HT1080 (cell line): ENCODE measurements around the gene PSMD3. TPM values are rescaled to one million over a fixed set of nuclear protein-coding genes. Genes with fewer than 3 reads are reported as not detected.
A peak's percentile ranks its signal among the peaks of the same experiment; 100 is the strongest.

Experiments
- DNase-seq: peaks from one replicate; pipeline ENCODE4 v3.0.0-alpha.2; 2015; ENCODE audit warnings: low read depth
- total RNA-seq: library from RNA; depleted of rRNA; stranded (reverse); fragments of >200 nt; shearing (Covaris generic); gene quantifications from 2 replicates; pipeline ENCODE4 v1.2.3, GENCODE V29; 2014

Gene PSMD3
- total RNA-seq, 1 experiment from 2014 or later, result 243 TPM

DNA sequence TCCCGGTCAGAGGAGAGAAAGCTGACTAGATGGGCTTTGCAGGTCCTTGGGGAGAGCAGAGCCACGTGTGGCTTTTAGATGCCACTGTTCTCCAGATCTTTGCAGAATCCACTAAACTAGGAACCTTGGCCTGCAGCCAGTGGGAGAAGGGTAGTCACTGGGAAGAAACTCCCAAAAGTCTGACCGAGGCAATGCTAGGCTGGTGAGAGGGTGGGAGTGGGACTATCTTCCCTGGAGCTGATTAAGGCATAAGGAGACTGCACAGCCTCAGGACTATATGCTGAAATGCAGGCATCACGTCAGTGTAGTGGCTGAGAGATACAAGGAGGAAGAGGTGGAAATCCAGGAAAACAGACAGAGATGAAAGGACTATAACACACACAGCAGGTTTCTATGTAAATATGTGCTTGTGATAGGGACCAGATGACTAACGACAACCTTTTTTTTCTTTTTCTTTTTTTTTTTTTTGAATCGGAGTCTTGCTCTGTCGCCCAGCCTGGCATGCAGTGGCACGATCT lies 20.0 kb upstream of the PSMD3 start:
- DNase-seq, result no peak

GRCh38 chr17:39962642-39963220 lies 17.9 kb upstream of the PSMD3 start, which contains the start of gene GSDMA:
Gene GSDMA, plus strand, starts transcription at chr17:39963004. Its CDS starts 2,684 bp downstream, at chr17:39965688.
- no peak for DNase-seq

- no peak for DNase-seq
Observed at GRCh38 chr17:39963829-39964228, 16.8 kb upstream of the PSMD3 start.

- DNase-seq, result no peak
Observed at GRCh38 chr17:39965017-39965699, 15.4 kb upstream of the PSMD3 start.

DNA sequence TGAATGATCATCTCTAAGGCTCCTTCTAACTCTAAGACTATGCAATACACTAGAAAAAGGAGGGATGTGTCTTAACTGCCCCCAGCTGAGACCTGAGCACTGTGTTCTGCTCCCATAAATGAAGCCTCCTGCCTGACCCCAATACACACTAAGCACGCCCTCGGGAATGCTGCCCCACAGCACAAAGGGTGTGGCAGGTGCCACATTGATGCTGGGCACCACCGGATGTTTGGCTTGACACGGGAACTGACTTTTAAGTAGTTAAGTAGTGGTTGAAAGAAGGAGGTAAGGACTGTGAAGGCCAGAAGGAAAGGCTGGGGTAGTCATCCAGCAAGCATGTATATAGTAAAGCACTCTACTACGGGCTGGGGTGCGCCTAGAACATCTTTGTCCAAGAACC lies 13.8 kb upstream of the PSMD3 start:
- no peak for DNase-seq

DNA sequence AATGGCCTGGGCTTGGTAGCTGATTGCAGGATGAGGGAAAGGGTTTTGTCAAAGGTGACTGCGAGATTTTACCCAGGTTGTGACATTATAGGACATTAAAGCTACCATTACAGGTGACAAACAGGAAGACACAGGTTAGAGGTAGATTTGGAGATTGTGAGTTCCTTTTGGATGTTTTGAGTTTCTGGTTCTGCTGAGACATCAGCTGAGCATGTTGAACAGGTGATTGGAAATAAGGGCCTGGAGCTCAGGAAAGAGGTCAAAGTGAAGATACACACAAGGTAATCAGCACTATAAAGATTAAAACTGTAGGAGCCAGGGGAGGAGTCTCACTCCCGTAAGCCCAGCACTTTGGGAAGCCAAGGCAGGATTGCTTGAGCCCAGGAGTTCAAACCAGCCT lies 11.8 kb upstream of the PSMD3 start:
- no peak for DNase-seq

GRCh38 chr17:39969375-39969774 lies 11.2 kb upstream of the PSMD3 start:
- DNase-seq, result no peak

- DNase-seq, result no peak
Observed at GRCh38 chr17:39970157-39970692, 10.4 kb upstream of the PSMD3 start.

GRCh38 chr17:39971076-39971603 lies 9.5 kb upstream of the PSMD3 start:
- no peak for DNase-seq

DNA sequence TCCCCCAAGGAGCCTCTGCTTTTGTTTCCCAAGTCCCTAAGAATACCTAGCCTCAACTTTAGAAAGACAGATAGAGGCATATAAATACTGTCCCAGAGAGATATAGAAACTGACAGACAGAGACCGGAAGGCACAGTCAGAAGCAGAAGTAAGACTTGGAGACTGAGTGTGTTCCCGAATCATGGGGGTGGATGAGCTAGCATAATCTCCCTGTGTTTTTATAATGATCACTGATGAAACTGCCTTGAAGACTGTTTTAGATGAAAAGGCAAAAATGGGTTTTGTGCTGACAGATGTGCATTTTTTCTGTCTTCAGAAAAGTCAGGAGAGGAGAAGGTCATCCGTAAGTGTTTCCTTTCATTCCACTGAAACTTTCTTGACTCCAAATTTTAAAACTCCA lies 8.3 kb upstream of the PSMD3 start:
- no peak for DNase-seq

DNA sequence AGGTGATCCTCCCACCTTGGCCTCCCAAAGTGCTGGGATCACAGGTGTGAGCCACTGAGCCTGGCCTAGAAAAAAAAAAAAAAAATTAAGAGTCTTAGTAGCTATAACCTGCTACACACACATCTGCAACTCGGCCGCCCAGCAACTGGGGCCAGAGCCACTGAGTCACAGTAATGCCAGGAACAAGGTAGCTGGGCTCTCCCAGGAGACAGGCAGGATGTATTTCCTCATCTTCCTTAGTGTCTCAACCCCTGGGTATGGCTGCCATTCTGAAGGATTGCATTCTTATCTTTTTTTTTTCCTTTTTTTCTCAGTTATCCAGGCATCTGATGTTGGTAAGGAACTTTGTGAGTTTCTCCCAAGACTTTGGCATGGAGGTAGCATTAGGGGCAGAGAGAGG lies 7.1 kb upstream of the PSMD3 start:
- no peak for DNase-seq

GRCh38 chr17:39974433-39974832 lies 6.2 kb upstream of the PSMD3 start:
- DNase-seq, result no peak

- DNase-seq, result no peak
Observed at GRCh38 chr17:39975801-39976200, 4.8 kb upstream of the PSMD3 start.

- DNase-seq, result peak; percentile 78
Observed at GRCh38 chr17:39979016-39979670, 1.5 kb upstream of the PSMD3 start.

DNA sequence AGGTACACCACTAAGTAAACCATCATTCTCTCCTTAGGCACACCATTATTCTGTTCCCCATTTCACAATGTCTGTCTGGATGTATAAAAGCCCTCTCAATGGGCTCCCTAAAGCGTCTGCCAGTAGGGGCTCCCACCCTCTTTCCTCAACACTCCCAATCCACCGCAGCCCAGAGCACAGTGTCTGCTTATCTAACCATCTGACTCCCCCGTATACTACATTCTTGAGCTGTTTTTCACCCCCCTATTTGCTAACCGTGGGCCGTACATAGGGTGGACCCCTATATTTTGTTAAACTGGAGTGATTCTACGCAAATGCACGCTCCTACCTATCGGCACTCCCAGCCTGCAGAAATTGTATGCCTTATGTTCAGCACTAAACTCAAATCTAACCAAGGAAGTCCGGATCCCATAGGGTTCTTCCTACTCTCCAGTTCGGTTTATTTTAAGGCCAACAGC lies 685 bp upstream of the PSMD3 start:
- DNase-seq, result peak; percentile 40

DNA sequence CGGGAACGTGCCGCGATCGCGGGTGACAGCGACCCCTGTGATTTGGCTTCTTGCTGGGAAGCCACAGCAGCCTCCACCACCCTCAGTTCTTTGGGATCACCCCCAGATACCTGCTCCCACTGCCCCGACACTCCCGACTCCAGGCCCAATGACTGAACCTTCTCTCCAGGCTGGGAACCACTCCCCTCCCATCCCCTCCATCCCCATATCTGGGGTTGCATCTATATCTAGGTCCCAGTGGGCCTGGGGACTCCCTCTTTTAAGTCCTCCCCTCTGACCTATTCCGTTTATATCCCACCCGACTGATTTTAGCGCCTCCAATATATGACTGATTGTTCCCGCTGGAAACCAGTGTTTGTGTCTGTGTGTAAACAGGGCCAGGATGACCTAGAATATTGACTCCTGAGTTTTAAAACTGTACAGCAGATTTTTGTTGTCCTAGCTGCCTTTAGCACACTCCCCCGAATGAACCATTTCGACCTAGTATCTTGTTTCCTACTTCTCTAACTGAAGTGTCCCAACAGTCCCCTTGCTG lies 667 bp downstream of the PSMD3 start:
- no peak for DNase-seq

GRCh38 chr17:39981766-39982375 lies 1.3 kb downstream of the PSMD3 start:
- no peak for DNase-seq

- no peak for DNase-seq
Observed at GRCh38 chr17:39988206-39988810, 7.7 kb downstream of the PSMD3 start.

GRCh38 chr17:39994448-39994847 lies 13.8 kb downstream of the PSMD3 start:
- DNase-seq, result no peak

- DNase-seq, result no peak
Observed at GRCh38 chr17:39995438-39995837, 14.8 kb downstream of the PSMD3 start.

- DNase-seq, result no peak
Observed at GRCh38 chr17:39996162-39996561, 15.6 kb downstream of the PSMD3 start.
